GM23248 (cell line): ENCODE results near the gene FGA.

Experiments used
- EZH2 ChIP-seq: fragments of 200-600 bp; sonication (generic); IDR thresholded peaks from 2 replicates; pipeline ENCODE4 v1.6.1; 2018; ENCODE audit warnings: antibody characterized with exemption, mild to moderate bottlenecking; ENCODE audit not compliant: insufficient read depth, poor library complexity, severe bottlenecking
- EZH2phosphoT487 ChIP-seq: fragments of 200-600 bp; sonication (generic); IDR thresholded peaks from 2 replicates; pipeline ENCODE4 v1.6.1; 2018; ENCODE audit warnings: antibody characterized with exemption, moderate library complexity, mild to moderate bottlenecking, low read depth; ENCODE audit not compliant: insufficient read depth

DNA sequence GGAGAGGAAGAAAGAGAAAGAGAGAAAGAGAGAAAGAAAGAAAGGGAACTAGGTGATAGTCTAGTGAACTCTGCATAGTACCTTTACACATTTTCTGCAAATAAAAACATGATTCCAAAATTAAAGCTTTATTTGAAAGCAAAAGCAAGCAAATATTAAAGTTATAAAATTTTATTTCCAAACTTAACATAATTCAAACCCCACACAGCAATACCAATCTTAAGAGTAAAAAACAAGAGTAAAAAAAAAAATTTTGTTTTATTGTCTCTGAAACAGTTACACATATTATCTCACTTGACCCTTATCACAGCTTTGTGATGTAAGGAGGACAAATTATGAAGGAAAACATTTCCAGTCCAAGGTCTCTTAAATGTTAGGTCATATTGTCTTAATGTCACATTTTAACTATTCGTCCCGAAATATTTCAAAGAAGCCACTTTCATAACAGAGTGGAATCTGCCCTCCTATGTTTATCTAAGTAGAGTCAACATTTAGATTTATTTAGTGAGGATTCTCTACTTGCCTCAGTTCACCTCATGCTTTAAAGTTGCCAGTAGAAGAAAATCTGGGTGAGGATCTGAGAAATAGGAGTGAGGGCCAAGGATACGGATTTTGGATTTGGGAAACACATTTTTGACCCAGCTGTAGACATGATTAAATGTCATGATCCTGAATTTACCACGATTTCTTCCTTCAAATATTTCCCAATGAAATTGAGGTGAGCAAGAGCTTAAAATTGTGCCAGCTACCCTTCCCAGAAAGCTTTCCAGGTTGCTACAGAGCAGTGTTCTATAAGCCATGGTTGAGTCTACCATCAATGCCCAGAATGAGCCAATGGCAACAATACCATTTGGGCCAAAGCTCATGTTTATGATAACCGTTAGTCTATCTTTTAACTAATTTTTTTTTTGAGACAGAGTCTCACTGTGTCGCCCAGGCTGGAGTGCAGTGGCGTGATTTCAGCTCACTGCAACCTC lies 7.5 kb upstream of the FGA start:
- no peak for TF ChIP-seq EZH2phosphoT487
- TF ChIP-seq EZH2 = no peak
